GM12878 (cell line): ENCODE data around the gene LRRC27. TPM values are rescaled to one million over a fixed set of nuclear protein-coding genes. Genes with fewer than 3 reads are reported as not detected.

Experiments
- ATAC-seq: fragments of 200-7000 bp; cut with Tn5 transposase; 3 replicates; pipeline ENCODE4 v1.9.1; 2020; ENCODE audit warnings: mild to moderate bottlenecking, moderate library complexity
- BruUV-seq: library from RNA; stranded (reverse); fragments of 400-500 nt; replicated peaks from 2 replicates; lab custom pipeline; 2021; lab: Mats Ljungman, UMichigan
- CTCF ChIA-PET: fragments of 300-600 bp; sonication (Branson Sonifier 250); formaldehyde crosslinking; extraction: SDS; loops from one replicate; lab custom pipeline; 2021; ENCODE audit warnings: inconsistent platforms; lab: Yijun Ruan, JAX
- POLR2A ChIA-PET: fragments of 350-600 bp; formaldehyde crosslinking; extraction: SDS; loops from one replicate; lab custom pipeline; 2021; ENCODE audit warnings: inconsistent platforms; lab: Charles Lee
- RAD21 ChIA-PET: fragments of 300-600 bp; sonication (Branson Sonifier 250); formaldehyde crosslinking; loops from one replicate; lab custom pipeline; 2023; ENCODE audit warnings: antibody characterized with exemption; ENCODE audit not compliant: unreplicated experiment; lab: Charles Lee
- SMC1A ChIA-PET: fragments of 300-600 bp; sonication (Branson Sonifier 250); formaldehyde crosslinking; loops from one replicate; lab custom pipeline; 2023; ENCODE audit not compliant: unreplicated experiment, uncharacterized antibody; lab: Charles Lee
- DNase-seq: peaks from one replicate; pipeline ENCODE4 v3.0.0-alpha.2; 2011; ENCODE audit warnings: low read depth, low spot score
- FAIRE-seq: peaks from 3 replicates; lab custom pipeline; 2011; peaks lifted over from hg19 to GRCh38; lab: Jason Lieb, UNC
- H2AFZ ChIP-seq: 2 replicates; pipeline ENCODE4 v1.6.0; 2011; ENCODE audit warnings: low read depth, low read length, control low read depth; ENCODE audit not compliant: control insufficient read depth
- H3K27ac ChIP-seq: 2 replicates; pipeline ENCODE4 v1.5.1; 2011; ENCODE audit warnings: control low read depth; ENCODE audit not compliant: control insufficient read depth, insufficient read depth
- H3K27me3 ChIP-seq, 2 experiments: replicated peaks in 1 of 2; 2 replicates each; pipeline versions ENCODE4 v1.6.0 to v1.6.1; 2011; ENCODE audit warnings: low read length in 1 of 2; ENCODE audit not compliant: control insufficient read depth in 2 of 2, insufficient read depth in 2 of 2
- H3K36me3 ChIP-seq, 2 experiments: 2 replicates each; pipeline ENCODE4 v1.5.1; 2011; ENCODE audit warnings: low read length in 1 of 2; ENCODE audit not compliant: control insufficient read depth in 2 of 2, insufficient read depth in 2 of 2
- H3K4me1 ChIP-seq: 2 replicates; pipeline ENCODE4 v1.6.1; 2011; ENCODE audit warnings: mild to moderate bottlenecking, low read length, moderate library complexity, mixed read lengths; ENCODE audit not compliant: control insufficient read depth, insufficient read depth
- H3K4me2 ChIP-seq: 2 replicates; pipeline ENCODE4 v1.6.0; 2011; ENCODE audit warnings: control low read depth; ENCODE audit not compliant: control insufficient read depth, insufficient read depth
- H3K4me3 ChIP-seq: fragments of 200-600 bp; sonication (generic); 2 replicates; pipeline ENCODE4 v1.5.1; 2016
- H3K79me2 ChIP-seq: 2 replicates; pipeline ENCODE4 v1.6.0; 2011; ENCODE audit warnings: low read length; ENCODE audit not compliant: control insufficient read depth, insufficient read depth
- H3K9ac ChIP-seq: 2 replicates; pipeline ENCODE4 v1.8.0; 2011; ENCODE audit warnings: low read length, control low read depth, mixed read lengths; ENCODE audit not compliant: control insufficient read depth, insufficient read depth
- H3K9me3 ChIP-seq: replicated peaks from 3 replicates; pipeline ENCODE4 v1.5.1; 2011; ENCODE audit warnings: mild to moderate bottlenecking, low read length; ENCODE audit not compliant: control insufficient read depth, insufficient read depth
- H4K20me1 ChIP-seq: 2 replicates; pipeline ENCODE4 v1.6.0; 2011; ENCODE audit not compliant: control insufficient read depth, insufficient read depth
- BACH1 ChIP-seq: fragments of 450-650 bp; IDR thresholded peaks from 2 replicates; pipeline ENCODE4 v1.6.1; 2017; ENCODE audit warnings: mild to moderate bottlenecking, borderline replicate concordance
- BHLHE40 ChIP-seq, 2 experiments: fragments of 450-650 bp in 1 of 2; IDR thresholded peaks; 2 replicates each; pipeline ENCODE4 v1.6.1; 2011 to 2017; ENCODE audit warnings: low read depth in 2 of 2, borderline replicate concordance in 1 of 2, improper control_type of control experiment in 1 of 2, low read length in 1 of 2, mild to moderate bottlenecking in 1 of 2
- CREB1 ChIP-seq: IDR thresholded peaks from 2 replicates; pipeline ENCODE4 v1.6.1; 2012; ENCODE audit warnings: low read depth, mild to moderate bottlenecking, inconsistent platforms
- DPF2 ChIP-seq: fragments of 450-650 bp; IDR thresholded peaks from 2 replicates; pipeline ENCODE4 v1.6.1; 2017; ENCODE audit warnings: mild to moderate bottlenecking
- FOS ChIP-seq: IDR thresholded peaks from 3 replicates; pipeline ENCODE4 v1.6.1; 2011; ENCODE audit warnings: borderline replicate concordance; ENCODE audit not compliant: insufficient read length; ENCODE audit errors: extremely low read depth
- HDGF ChIP-seq: fragments of 450-650 bp; IDR thresholded peaks from 2 replicates; pipeline ENCODE4 v1.6.1; 2016; ENCODE audit warnings: antibody characterized with exemption
- JUNB ChIP-seq: IDR thresholded peaks from 2 replicates; pipeline ENCODE4 v1.6.1; 2016; ENCODE audit warnings: antibody characterized with exemption, mild to moderate bottlenecking
- LARP7 ChIP-seq: fragments of 450-650 bp; IDR thresholded peaks from 2 replicates; pipeline ENCODE4 v1.6.1; 2017; ENCODE audit warnings: mild to moderate bottlenecking
- MEF2B ChIP-seq: fragments of 450-650 bp; IDR thresholded peaks from 2 replicates; pipeline ENCODE4 v1.6.1; 2018; ENCODE audit warnings: mild to moderate bottlenecking, moderate library complexity; ENCODE audit not compliant: partially characterized antibody, poor library complexity, severe bottlenecking
- NBN ChIP-seq: fragments of 450-650 bp; IDR thresholded peaks from 2 replicates; pipeline ENCODE4 v1.6.1; 2016
- NFYA ChIP-seq: IDR thresholded peaks from 2 replicates; pipeline ENCODE4 v1.6.1; 2011; ENCODE audit warnings: low read depth, mild to moderate bottlenecking, low read length, improper control_type of control experiment, borderline replicate concordance
- NR2C1 ChIP-seq: fragments of 450-650 bp; IDR thresholded peaks from 2 replicates; pipeline ENCODE4 v1.6.1; 2017; ENCODE audit warnings: antibody characterized with exemption, mild to moderate bottlenecking, moderate library complexity
- NR2F1 ChIP-seq: fragments of 450-650 bp; conservative IDR thresholded peaks from 2 replicates; pipeline ENCODE4 v1.6.1; 2017; ENCODE audit warnings: mild to moderate bottlenecking
- POLR2AphosphoS2 ChIP-seq: IDR thresholded peaks from 2 replicates; pipeline ENCODE4 v1.6.1; 2011; ENCODE audit warnings: low read depth, mild to moderate bottlenecking, low read length, improper control_type of control experiment, moderate library complexity
- RAD21 ChIP-seq: IDR thresholded peaks from 2 replicates; pipeline ENCODE4 v1.6.1; 2011; ENCODE audit warnings: mild to moderate bottlenecking, low read depth, low read length, moderate library complexity; ENCODE audit not compliant: insufficient read depth
- RBBP5 ChIP-seq: fragments of 200-600 bp; sonication (generic); conservative IDR thresholded peaks from 2 replicates; pipeline ENCODE4 v1.6.1; 2016
- SMC3 ChIP-seq: IDR thresholded peaks from 2 replicates; pipeline ENCODE4 v1.6.1; 2011; ENCODE audit warnings: low read length, improper control_type of control experiment, borderline replicate concordance
- TCF12 ChIP-seq: IDR thresholded peaks from 2 replicates; pipeline ENCODE4 v1.6.1; 2011; ENCODE audit warnings: low read depth, mild to moderate bottlenecking, low read length
- YY1 ChIP-seq: IDR thresholded peaks from 2 replicates; pipeline ENCODE4 v1.6.1; 2011; ENCODE audit warnings: low read depth, mild to moderate bottlenecking, low read length
- WGBS: methylation state at CpG from one replicate; pipeline ENCODE4 v1.1.6; 2016; ENCODE audit warnings: low lambda C conversion rate; ENCODE audit not compliant: insufficient replicate concordance, insufficient coverage; ENCODE audit errors: missing lambda C conversion rate; 5-methylcytosine and 5-hydroxymethylcytosine counted together
- in situ Hi-C: fragments of 300-500 bp; cut with MboI; formaldehyde crosslinking; loops from 9 replicates; pipeline ENCODE4 v1.14.3; 2018; ENCODE audit warnings: mixed read lengths
- intact Hi-C: fragments of 100-400 bp; cut with micrococcal nuclease; formaldehyde crosslinking; loops from one replicate; pipeline ENCODE4 v1.14.2; 2022; ENCODE audit not compliant: unreplicated experiment
- polyA plus RNA-seq, 11 experiments: library from polyadenylated mRNA; depleted of rRNA in 4 of 11; unstranded in 6 of 11; stranded (reverse) in 5 of 11; fragments of >200 nt; fragmentation: Nextera tagmentation in 4 of 11; fragmentation: Illumina TruSeq in 1 of 11; extraction: Ambion mirVana in 4 of 11; extraction: Trizol in 1 of 11; gene quantifications; 1 replicate in 1 of 11; 2 replicates in 10 of 11; pipeline versions ENCODE4 v1.2.1 to v1.2.3, GENCODE V29; 2011 to 2016; ENCODE audit warnings: inconsistent platforms in 2 of 11, missing spikeins in 2 of 11, low read depth in 1 of 11
- total RNA-seq, 4 experiments: library from RNA; depleted of rRNA in 3 of 4; stranded (reverse); fragments of >200 nt in 3 of 4; fragmentation: Illumina TruSeq in 1 of 4; extraction: Trizol in 1 of 4; gene quantifications; 2 replicates each; pipeline versions ENCODE4 v1.2.1 to v1.2.3, GENCODE V29; 2013 to 2021
- TF ChIP-seq, protein P1 (sequence below), 3 experiments: IDR thresholded peaks in 2 of 3; conservative IDR thresholded peaks in 1 of 3; 2 replicates each; pipeline ENCODE4 v1.5.1; 2011; ENCODE audit warnings: low read depth in 3 of 3, low read length in 3 of 3, mild to moderate bottlenecking in 3 of 3, control low read depth in 2 of 3, moderate library complexity in 2 of 3, inconsistent platforms in 1 of 3, mixed read lengths in 1 of 3; ENCODE audit not compliant: control insufficient read depth in 2 of 3, insufficient read depth in 1 of 3; ENCODE audit errors: extremely low read depth in 1 of 3
- TF ChIP-seq, protein P2 (sequence below): fragments of 450-650 bp; formaldehyde crosslinking; IDR thresholded peaks from 2 replicates; pipeline ENCODE4 v1.4.0; 2020; ENCODE audit warnings: mild to moderate bottlenecking, moderate library complexity

The LRRC27 gene
- total and polyA plus RNA-seq, 10 of the 15 experiments (the other 5 are each of a cell fraction or from before 2014, with no cell fraction given): 0.48 to 6.9 (median 4.7) TPM

DNA sequence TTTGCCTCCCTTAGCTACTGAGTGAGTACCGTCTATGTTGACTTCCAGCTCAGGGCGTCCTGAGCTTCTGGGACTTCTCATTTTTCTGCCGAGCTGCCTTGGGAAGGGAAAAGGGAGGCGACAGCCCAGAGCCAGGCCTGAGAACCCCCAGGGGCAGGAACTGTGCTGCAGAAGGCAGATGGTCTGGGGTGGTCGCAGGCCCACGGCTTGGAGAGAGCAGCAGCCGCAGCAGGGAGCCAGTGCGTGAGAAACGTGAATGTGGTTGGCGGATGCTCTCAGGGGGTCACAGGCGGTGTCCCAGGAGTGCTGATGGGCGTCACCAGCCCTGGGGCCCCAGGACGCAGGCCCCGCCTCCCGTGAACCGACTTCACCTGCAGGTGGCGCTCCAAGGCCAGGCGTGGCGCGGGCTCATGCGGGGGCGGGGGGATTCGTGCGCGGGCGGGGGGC is 55.8 kb downstream of the LRRC27 start:
- intact Hi-C loops (no loop called here), in situ Hi-C loops (no loop called here)
- Histone ChIP-seq H3K79me2 (no peaks in the 10 kb centered on the region), H3K4me3 (no peak overlapping the region), H3K9ac (no peak overlapping the region; the same call in 1 of the 2 replicates), H3K27ac (no peak overlapping the region), H4K20me1 (no peaks in the 10 kb centered on the region), H3K36me3 (no peaks in the 10 kb centered on the region), H3K9me3 (no peaks in the 10 kb centered on the region), H3K4me2 (no peak overlapping the region), H2AFZ (peak overlapping the region; percentile 33; the same call in 1 of the 2 replicates), H3K27me3 (no peaks in the 10 kb centered on the region; a peak in 1 of 4 replicates), H3K4me1 (no peaks in the 10 kb centered on the region; the same call in 1 of the 2 replicates)
- DNase-seq (no peak), FAIRE-seq (no peak), ATAC-seq (peak; percentile 79)
- ChIA-PET CTCF (interaction anchor here (0.6 to 0.9 kb wide), 4 partner anchors 18 to 67 kb away, joined by 3 to 5 read pairs (median 3); no protein-coding TSS in a partner anchor), SMC1A (no interaction called here), POLR2A (no interaction called here), RAD21 (interaction anchor here (0.7 to 0.8 kb wide), 3 partner anchors 59 to 66 kb away, joined by 3 to 4 read pairs (median 4); no protein-coding TSS in a partner anchor)
- no TSS peak for BruUV-seq
- 0% methylated on average over 12 of the region's 26 CpGs for WGBS
- TF ChIP-seq RBBP5: no peak
- TF ChIP-seq BHLHE40 (IDR thresholded peaks at IDR 0.05; ENCODE audit: borderline replicate concordance in 1 of 2, low read depth in 2 of 2, low read length in 1 of 2): peak; percentile 87 to 91
- TF ChIP-seq NR2C1: no peak
- TF ChIP-seq NFYA: no peak
- TF ChIP-seq CREB1: no peak
- TF ChIP-seq NR2F1: peak; percentile 74
- 0 out of 2 replicates have a peak, but pooled peaks have one; percentile 37 for TF ChIP-seq HDGF
- TF ChIP-seq TCF12: 0 out of 2 replicates have a peak, but pooled peaks have one; percentile 17
- no peak for TF ChIP-seq FOS
- TF ChIP-seq, protein P1, sequence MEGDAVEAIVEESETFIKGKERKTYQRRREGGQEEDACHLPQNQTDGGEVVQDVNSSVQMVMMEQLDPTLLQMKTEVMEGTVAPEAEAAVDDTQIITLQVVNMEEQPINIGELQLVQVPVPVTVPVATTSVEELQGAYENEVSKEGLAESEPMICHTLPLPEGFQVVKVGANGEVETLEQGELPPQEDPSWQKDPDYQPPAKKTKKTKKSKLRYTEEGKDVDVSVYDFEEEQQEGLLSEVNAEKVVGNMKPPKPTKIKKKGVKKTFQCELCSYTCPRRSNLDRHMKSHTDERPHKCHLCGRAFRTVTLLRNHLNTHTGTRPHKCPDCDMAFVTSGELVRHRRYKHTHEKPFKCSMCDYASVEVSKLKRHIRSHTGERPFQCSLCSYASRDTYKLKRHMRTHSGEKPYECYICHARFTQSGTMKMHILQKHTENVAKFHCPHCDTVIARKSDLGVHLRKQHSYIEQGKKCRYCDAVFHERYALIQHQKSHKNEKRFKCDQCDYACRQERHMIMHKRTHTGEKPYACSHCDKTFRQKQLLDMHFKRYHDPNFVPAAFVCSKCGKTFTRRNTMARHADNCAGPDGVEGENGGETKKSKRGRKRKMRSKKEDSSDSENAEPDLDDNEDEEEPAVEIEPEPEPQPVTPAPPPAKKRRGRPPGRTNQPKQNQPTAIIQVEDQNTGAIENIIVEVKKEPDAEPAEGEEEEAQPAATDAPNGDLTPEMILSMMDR (IDR thresholded peaks at IDR 0.05 in 2 of 3, conservative IDR thresholded peaks at IDR 0.05 in 1 of 3; ENCODE audit: control insufficient read depth in 2 of 3, extremely low read depth in 1 of 3, insufficient read depth in 1 of 3, low read depth in 3 of 3, low read length in 3 of 3): peak; percentile 47 to 65 (median 61); a peak in 5 of 6 replicates
- 0 out of 2 replicates have a peak, but pooled peaks have one; percentile 17 for TF ChIP-seq YY1
- TF ChIP-seq DPF2: 0 out of 2 replicates have a peak, but pooled peaks have one; percentile 26
- TF ChIP-seq MEF2B: peak; percentile 87
- peak; percentile 63 for TF ChIP-seq RAD21
- no peak for TF ChIP-seq JUNB
- no peak for TF ChIP-seq BACH1
- TF ChIP-seq, protein P2, sequence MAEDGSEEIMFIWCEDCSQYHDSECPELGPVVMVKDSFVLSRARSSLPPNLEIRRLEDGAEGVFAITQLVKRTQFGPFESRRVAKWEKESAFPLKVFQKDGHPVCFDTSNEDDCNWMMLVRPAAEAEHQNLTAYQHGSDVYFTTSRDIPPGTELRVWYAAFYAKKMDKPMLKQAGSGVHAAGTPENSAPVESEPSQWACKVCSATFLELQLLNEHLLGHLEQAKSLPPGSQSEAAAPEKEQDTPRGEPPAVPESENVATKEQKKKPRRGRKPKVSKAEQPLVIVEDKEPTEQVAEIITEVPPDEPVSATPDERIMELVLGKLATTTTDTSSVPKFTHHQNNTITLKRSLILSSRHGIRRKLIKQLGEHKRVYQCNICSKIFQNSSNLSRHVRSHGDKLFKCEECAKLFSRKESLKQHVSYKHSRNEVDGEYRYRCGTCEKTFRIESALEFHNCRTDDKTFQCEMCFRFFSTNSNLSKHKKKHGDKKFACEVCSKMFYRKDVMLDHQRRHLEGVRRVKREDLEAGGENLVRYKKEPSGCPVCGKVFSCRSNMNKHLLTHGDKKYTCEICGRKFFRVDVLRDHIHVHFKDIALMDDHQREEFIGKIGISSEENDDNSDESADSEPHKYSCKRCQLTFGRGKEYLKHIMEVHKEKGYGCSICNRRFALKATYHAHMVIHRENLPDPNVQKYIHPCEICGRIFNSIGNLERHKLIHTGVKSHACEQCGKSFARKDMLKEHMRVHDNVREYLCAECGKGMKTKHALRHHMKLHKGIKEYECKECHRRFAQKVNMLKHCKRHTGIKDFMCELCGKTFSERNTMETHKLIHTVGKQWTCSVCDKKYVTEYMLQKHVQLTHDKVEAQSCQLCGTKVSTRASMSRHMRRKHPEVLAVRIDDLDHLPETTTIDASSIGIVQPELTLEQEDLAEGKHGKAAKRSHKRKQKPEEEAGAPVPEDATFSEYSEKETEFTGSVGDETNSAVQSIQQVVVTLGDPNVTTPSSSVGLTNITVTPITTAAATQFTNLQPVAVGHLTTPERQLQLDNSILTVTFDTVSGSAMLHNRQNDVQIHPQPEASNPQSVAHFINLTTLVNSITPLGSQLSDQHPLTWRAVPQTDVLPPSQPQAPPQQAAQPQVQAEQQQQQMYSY (CRISPR knock-in tag): no peak
- TF ChIP-seq NBN: 0 out of 2 replicates have a peak, but pooled peaks have one; percentile 35
- TF ChIP-seq LARP7: 0 out of 2 replicates have a peak, but pooled peaks have one; percentile 45
- peak; percentile 44; the same call in 1 of the 2 replicates for TF ChIP-seq SMC3
- no peak for TF ChIP-seq POLR2AphosphoS2
